Natural killer cell (primary cell): ENCODE data around the gene PCDHB12. TPM values are rescaled to one million over a fixed set of nuclear protein-coding genes. Genes with fewer than 3 reads are reported as not detected.
"Not testable (repeated sequence)": the region's sequence is repeated elsewhere in the genome, so short reads cannot be mapped to it uniquely, and the experiment has no call there.

Experiments used
- ATAC-seq, 3 donors: fragments of 150-1000 bp in 2 of 3; fragments of 200-7000 bp in 1 of 3; cut with Tn5 transposase; 1 replicate in 1 of 3; 2 replicates in 2 of 3; pipeline ENCODE4 v1.10.0; 2021; ENCODE audit warnings: mild to moderate bottlenecking in 2 of 3, moderate library complexity in 2 of 3
- DNase-seq, 2 donors: peaks; one replicate each; pipeline versions ENCODE4 v3.0.0 to v3.0.0-alpha.2; 2013 to 2021; ENCODE audit warnings: mixed read lengths in 1 of 2
- H3K27ac ChIP-seq: one replicate; pipeline ENCODE4 v1.5.1; 2013; ENCODE audit warnings: mild to moderate bottlenecking, low read length
- H3K27me3 ChIP-seq: one replicate; pipeline ENCODE4 v1.6.1; 2013; ENCODE audit warnings: low read length; ENCODE audit not compliant: control insufficient read depth, insufficient read depth
- H3K36me3 ChIP-seq: one replicate; pipeline ENCODE4 v1.6.1; 2013; ENCODE audit warnings: low read length; ENCODE audit not compliant: control insufficient read depth, insufficient read depth
- H3K4me1 ChIP-seq: one replicate; pipeline ENCODE4 v1.6.1; 2013; ENCODE audit warnings: low read length; ENCODE audit not compliant: control insufficient read depth, insufficient read depth
- H3K4me3 ChIP-seq: one replicate; pipeline ENCODE4 v1.5.1; 2013; ENCODE audit warnings: low read length
- H3K9me3 ChIP-seq: one replicate; pipeline ENCODE4 v1.6.1; 2013; ENCODE audit warnings: low read length; ENCODE audit not compliant: control insufficient read depth, insufficient read depth
- H3K27ac Mint-ChIP-seq, 2 donors: one replicate each; pipeline ENCODE4 v1.8.0; 2022; ENCODE audit warnings: mild to moderate bottlenecking in 2 of 2, mixed read lengths in 2 of 2, moderate library complexity in 1 of 2
- H3K27me3 Mint-ChIP-seq, 2 donors: one replicate each; pipeline ENCODE4 v1.8.0; 2022; ENCODE audit warnings: low read depth in 2 of 2, mixed read lengths in 2 of 2
- H3K36me3 Mint-ChIP-seq: one replicate; pipeline ENCODE4 v1.8.0; 2022; ENCODE audit warnings: mixed read lengths
- H3K4me1 Mint-ChIP-seq, 2 donors: one replicate each; pipeline ENCODE4 v1.8.0; 2022; ENCODE audit warnings: mixed read lengths in 2 of 2
- H3K4me3 Mint-ChIP-seq: one replicate; pipeline ENCODE4 v1.8.0; 2022; ENCODE audit warnings: mild to moderate bottlenecking, moderate library complexity, mixed read lengths
- H3K9me3 Mint-ChIP-seq, 2 donors: one replicate each; pipeline ENCODE4 v1.8.0; 2022; ENCODE audit warnings: mixed read lengths in 2 of 2
- WGBS: methylation state at CpG from one replicate; pipeline ENCODE4 v1.1.7; 2013; ENCODE audit warnings: missing lambda C conversion rate; ENCODE audit not compliant: insufficient coverage; 5-methylcytosine and 5-hydroxymethylcytosine counted together
- intact Hi-C: fragments of 100-400 bp; cut with micrococcal nuclease; formaldehyde crosslinking; loops from one replicate; pipeline ENCODE4 v1.14.2; 2022
- total RNA-seq, 4 donors: library from RNA; stranded (reverse); fragments of 120-200 nt in 1 of 4; gene quantifications; one replicate each; pipeline versions ENCODE4 v1.2.3 to v1.2.4, GENCODE V29; 2013 to 2022
- TF ChIP-seq, protein P1 (sequence below): fragments of 200-600 bp; IDR thresholded peaks from one replicate; pipeline ENCODE4 v1.8.0; 2022; ENCODE audit warnings: antibody characterized with exemption

PCDHB12 gene
- total RNA-seq, 3 donors from 2014 or later (not counting 1 experiment from before 2014, with no cell fraction given), result not detected

DNA sequence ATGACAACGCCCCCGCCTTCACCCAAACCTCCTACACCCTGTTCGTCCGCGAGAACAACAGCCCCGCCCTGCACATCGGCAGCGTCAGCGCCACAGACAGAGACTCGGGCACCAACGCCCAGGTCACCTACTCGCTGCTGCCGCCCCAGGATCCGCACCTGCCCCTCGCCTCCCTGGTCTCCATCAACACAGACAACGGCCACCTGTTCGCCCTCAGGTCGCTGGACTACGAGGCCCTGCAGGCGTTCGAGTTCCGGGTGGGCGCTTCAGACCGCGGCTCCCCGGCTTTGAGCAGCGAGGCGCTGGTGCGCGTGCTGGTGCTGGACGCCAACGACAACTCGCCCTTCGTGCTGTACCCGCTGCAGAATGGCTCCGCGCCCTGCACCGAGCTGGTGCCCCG is 29.1 kb upstream of the PCDHB12 start:
- H3K27me3 Mint-ChIP-seq, result peaks cover 14 to 15% of the 10 kb centered on the region in 2 donors
- H3K4me3 ChIP-seq, H3K36me3 ChIP-seq, H3K9me3 Mint-ChIP-seq, DNase-seq, H3K36me3 Mint-ChIP-seq, intact Hi-C loops, H3K27me3 ChIP-seq, H3K27ac ChIP-seq, H3K4me1 Mint-ChIP-seq, H3K4me3 Mint-ChIP-seq, ATAC-seq, H3K27ac Mint-ChIP-seq, H3K4me1 ChIP-seq, H3K9me3 ChIP-seq: not testable (repeated sequence)
- 44% methylated on average over 23 of the region's 39 CpGs for WGBS

DNA sequence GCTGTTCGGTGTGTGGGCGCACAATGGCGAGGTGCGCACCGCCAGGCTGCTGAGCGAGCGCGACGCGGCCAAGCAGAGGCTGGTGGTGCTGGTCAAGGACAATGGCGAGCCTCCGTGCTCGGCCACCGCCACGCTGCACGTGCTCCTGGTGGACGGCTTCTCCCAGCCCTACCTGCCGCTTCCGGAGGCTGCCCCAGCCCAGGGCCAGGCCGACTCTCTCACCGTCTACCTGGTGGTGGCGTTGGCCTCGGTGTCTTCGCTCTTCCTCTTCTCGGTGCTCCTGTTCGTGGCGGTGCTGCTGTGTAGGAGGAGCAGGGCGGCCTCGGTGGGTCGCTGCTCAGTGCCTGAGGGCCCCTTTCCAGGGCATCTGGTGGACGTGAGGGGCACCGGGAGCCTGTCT is 28.6 kb upstream of the PCDHB12 start:
- H3K4me3 Mint-ChIP-seq, H3K4me1 ChIP-seq, H3K9me3 ChIP-seq, H3K4me1 Mint-ChIP-seq, DNase-seq, H3K27ac ChIP-seq, H3K27ac Mint-ChIP-seq, ATAC-seq, H3K36me3 ChIP-seq, H3K4me3 ChIP-seq, H3K27me3 ChIP-seq, H3K9me3 Mint-ChIP-seq, intact Hi-C loops: not testable (repeated sequence)
- Mint-ChIP-seq H3K27me3 (peaks cover 19% of the 10 kb centered on the region in 2 donors), H3K36me3 (peaks cover 11% of the 10 kb centered on the region)
- WGBS, result 42% methylated on average over 20 of the region's 32 CpGs

DNA sequence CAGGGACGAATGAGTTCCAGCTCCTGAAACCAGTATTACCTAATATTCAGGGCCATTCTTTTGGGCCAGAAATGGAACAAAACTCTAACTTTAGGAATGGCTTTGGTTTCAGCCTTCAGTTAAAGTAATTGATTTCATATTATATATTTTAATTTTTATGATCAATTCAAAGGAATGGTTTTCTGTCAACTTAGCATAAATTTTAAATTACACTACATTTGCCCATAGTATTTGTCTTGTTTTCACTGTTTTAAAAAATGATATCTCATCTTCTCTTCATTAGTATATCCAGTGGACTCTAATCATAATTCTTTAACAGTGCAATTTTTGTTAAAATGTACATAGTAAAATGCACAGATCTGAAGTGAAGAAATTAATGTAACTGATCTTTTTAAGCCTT is 28.2 kb upstream of the PCDHB12 start:
- Mint-ChIP-seq H3K27ac (no peak overlapping the region), H3K4me1 (no peaks in the 10 kb centered on the region), H3K4me3 (no peak overlapping the region), H3K36me3 (peaks cover 16% of the 10 kb centered on the region), H3K27me3 (peaks cover 23% of the 10 kb centered on the region in 2 donors), H3K9me3 (peaks cover 0 to 2% of the 10 kb centered on the region in 2 donors)
- intact Hi-C loops, result no loop called here
- Histone ChIP-seq H3K4me3 (no peak overlapping the region), H3K27me3 (no peaks in the 10 kb centered on the region), H3K9me3 (no peaks in the 10 kb centered on the region), H3K4me1 (no peaks in the 10 kb centered on the region), H3K27ac (no peak overlapping the region), H3K36me3 (no peaks in the 10 kb centered on the region)
- WGBS, result 44% methylated on average over 1 of the region's 1 CpG
- DNase-seq, result no peak
- TF ChIP-seq, protein P1, sequence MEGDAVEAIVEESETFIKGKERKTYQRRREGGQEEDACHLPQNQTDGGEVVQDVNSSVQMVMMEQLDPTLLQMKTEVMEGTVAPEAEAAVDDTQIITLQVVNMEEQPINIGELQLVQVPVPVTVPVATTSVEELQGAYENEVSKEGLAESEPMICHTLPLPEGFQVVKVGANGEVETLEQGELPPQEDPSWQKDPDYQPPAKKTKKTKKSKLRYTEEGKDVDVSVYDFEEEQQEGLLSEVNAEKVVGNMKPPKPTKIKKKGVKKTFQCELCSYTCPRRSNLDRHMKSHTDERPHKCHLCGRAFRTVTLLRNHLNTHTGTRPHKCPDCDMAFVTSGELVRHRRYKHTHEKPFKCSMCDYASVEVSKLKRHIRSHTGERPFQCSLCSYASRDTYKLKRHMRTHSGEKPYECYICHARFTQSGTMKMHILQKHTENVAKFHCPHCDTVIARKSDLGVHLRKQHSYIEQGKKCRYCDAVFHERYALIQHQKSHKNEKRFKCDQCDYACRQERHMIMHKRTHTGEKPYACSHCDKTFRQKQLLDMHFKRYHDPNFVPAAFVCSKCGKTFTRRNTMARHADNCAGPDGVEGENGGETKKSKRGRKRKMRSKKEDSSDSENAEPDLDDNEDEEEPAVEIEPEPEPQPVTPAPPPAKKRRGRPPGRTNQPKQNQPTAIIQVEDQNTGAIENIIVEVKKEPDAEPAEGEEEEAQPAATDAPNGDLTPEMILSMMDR, result no peak
- ATAC-seq, result no peak

DNA sequence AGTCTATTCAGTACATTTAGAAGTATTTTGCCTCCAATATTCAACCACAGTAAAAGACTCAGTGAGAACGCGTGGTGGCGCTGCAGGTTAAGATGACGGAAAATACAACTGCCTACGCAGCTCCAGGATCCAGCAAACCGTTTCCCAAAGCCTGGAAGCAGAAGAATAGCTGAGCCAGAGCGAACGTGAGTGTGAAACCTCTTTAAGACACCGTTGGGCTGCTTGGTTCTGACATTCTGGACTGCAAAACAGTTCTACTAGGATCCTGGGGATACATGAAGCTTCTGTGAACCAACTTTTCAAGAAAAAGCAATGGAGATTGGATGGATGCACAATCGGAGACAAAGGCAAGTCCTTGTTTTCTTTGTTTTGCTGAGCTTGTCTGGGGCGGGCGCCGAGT is 26.3 kb upstream of the PCDHB12 start, which contains the start of gene PCDHB16:
PCDHB16 (plus strand) TSS at position 140 of the 400 bp plus-strand sequence; CDS start at position 313, 173 bp downstream.
- ATAC-seq (no peak), DNase-seq (peak in 1 of 2 donors; percentile 11)
- H3K27me3 ChIP-seq, result peaks cover 2% of the 10 kb centered on the region
- H3K36me3 ChIP-seq, result no peaks in the 10 kb centered on the region
- no peak within 1 kb of the TSS for H3K27ac ChIP-seq
- H3K4me3 Mint-ChIP-seq, result no peak within 1 kb of the TSS
- no peaks in the 10 kb centered on the region for H3K4me1 ChIP-seq
- no peaks in the 10 kb centered on the region for H3K9me3 ChIP-seq
- intact Hi-C loops, result no loop called here
- WGBS, result 21% methylated on average over 13 of the region's 13 CpGs
- no peak within 1 kb of the TSS for H3K27ac Mint-ChIP-seq
- H3K9me3 Mint-ChIP-seq, result peaks cover 4 to 5% of the 10 kb centered on the region in 2 donors
- H3K4me3 ChIP-seq, result no peak within 1 kb of the TSS
- H3K4me1 Mint-ChIP-seq, result peaks cover 0 to 6% of the 10 kb centered on the region in 2 donors
- H3K36me3 Mint-ChIP-seq, result peaks cover 26% of the 10 kb centered on the region
- TF ChIP-seq, protein P1, result no peak
- H3K27me3 Mint-ChIP-seq, result peaks cover 29% of the 10 kb centered on the region in 2 donors

DNA sequence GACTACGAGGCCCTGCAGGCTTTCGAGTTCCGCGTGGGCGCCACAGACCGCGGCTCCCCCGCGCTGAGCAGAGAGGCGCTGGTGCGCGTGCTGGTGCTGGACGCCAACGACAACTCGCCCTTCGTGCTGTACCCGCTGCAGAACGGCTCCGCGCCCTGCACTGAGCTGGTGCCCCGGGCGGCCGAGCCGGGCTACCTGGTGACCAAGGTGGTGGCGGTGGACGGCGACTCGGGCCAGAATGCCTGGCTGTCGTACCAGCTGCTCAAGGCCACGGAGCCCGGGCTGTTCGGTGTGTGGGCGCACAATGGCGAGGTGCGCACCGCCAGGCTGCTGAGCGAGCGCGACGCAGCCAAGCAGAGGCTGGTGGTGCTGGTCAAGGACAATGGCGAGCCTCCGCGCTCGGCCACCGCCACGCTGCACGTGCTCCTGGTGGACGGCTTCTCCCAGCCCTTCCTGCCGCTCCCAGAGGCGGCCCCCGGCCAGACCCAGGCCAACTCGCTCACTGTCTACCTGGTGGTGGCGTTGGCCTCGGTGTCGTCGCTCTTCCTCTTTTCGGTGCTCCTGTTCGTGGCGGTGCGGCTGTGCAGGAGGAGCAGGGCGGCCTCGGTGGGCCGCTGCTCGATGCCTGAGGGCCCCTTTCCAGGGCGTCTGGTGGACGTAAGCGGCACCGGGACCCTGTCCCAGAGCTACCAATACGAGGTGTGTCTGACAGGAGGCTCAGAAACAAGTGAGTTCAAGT is 24.2 kb upstream of the PCDHB12 start:
- H3K36me3 ChIP-seq, DNase-seq, H3K4me3 Mint-ChIP-seq, H3K9me3 Mint-ChIP-seq, H3K4me1 Mint-ChIP-seq, H3K4me1 ChIP-seq, H3K27ac ChIP-seq, intact Hi-C loops, H3K9me3 ChIP-seq, H3K4me3 ChIP-seq, H3K27me3 ChIP-seq, H3K27ac Mint-ChIP-seq, ATAC-seq: not testable (repeated sequence)
- H3K27me3 Mint-ChIP-seq, result peaks cover 37 to 43% of the 10 kb centered on the region in 2 donors
- 37% methylated on average over 29 of the region's 69 CpGs for WGBS
- H3K36me3 Mint-ChIP-seq, result peaks cover 32% of the 10 kb centered on the region
